HG03342 (cell line): Measurements from ENCODE around the gene IGSF9.

Experiments used
- ATAC-seq: cut with Tn5 transposase; IDR thresholded peaks from one replicate; pipeline ENCODE4 v1.9.1; 2021; ENCODE audit warnings: mild to moderate bottlenecking, moderate library complexity; ENCODE audit not compliant: unreplicated experiment

Gene IGSF9

GRCh38 chr1:159974350-159974965 lies 29.0 kb upstream of the IGSF9 start:
- ATAC-seq, result no peak

- no peak for ATAC-seq
These were observed 28.0 kb upstream of the IGSF9 start for GRCh38 chr1:159973350-159973940.

GRCh38 chr1:159972443-159973205 lies 27.2 kb upstream of the IGSF9 start:
- ATAC-seq, result no peak

GRCh38 chr1:159970932-159971342 lies 25.5 kb upstream of the IGSF9 start:
- no peak for ATAC-seq

GRCh38 chr1:159968901-159969300 lies 23.5 kb upstream of the IGSF9 start:
- ATAC-seq, result no peak

- ATAC-seq, result no peak
These were observed 19.9 kb upstream of the IGSF9 start for GRCh38 chr1:159965263-159965662.

- no peak for ATAC-seq
These were observed 18.7 kb upstream of the IGSF9 start for GRCh38 chr1:159964144-159964543.

- no peak for ATAC-seq
These were observed 16.8 kb upstream of the IGSF9 start for GRCh38 chr1:159962176-159962575.

GRCh38 chr1:159961636-159962035 lies 16.2 kb upstream of the IGSF9 start:
- no peak for ATAC-seq

GRCh38 chr1:159960721-159961381 lies 15.4 kb upstream of the IGSF9 start:
- no peak for ATAC-seq

GRCh38 chr1:159959451-159959850 lies 14.0 kb upstream of the IGSF9 start:
- no peak for ATAC-seq

- ATAC-seq, result peak; percentile 70
These were observed 13.4 kb upstream of the IGSF9 start for GRCh38 chr1:159958719-159959380.

GRCh38 chr1:159957824-159958268 lies 12.4 kb upstream of the IGSF9 start:
- no peak for ATAC-seq

GRCh38 chr1:159955456-159955855 lies 10.0 kb upstream of the IGSF9 start:
- no peak for ATAC-seq

GRCh38 chr1:159953536-159954515 lies 8.4 kb upstream of the IGSF9 start, which contains the start of gene SLAMF9:
Gene SLAMF9 (minus strand): TSS chr1:159954237. CDS start chr1:159954137, 100 bp downstream.
- ATAC-seq, result no peak

- ATAC-seq, result no peak
These were observed 7.5 kb upstream of the IGSF9 start for GRCh38 chr1:159952932-159953331.

GRCh38 chr1:159951551-159951950 lies 6.1 kb upstream of the IGSF9 start:
- no peak for ATAC-seq

- ATAC-seq, result no peak
These were observed 5.6 kb upstream of the IGSF9 start for GRCh38 chr1:159951016-159951415.

- ATAC-seq, result no peak
These were observed 4.6 kb upstream of the IGSF9 start for GRCh38 chr1:159949981-159950381.

- no peak for ATAC-seq
These were observed 3.7 kb upstream of the IGSF9 start for GRCh38 chr1:159949123-159949522.
